GM18498 (cell line): ENCODE results near the gene HYAL4.

Source experiments
- ATAC-seq: cut with Tn5 transposase; IDR thresholded peaks from one replicate; pipeline ENCODE4 v1.9.1; 2021; ENCODE audit warnings: mild to moderate bottlenecking, moderate library complexity; ENCODE audit not compliant: unreplicated experiment

Gene HYAL4

GRCh38 chr7:123901101-123901500, 56.1 kb downstream of the HYAL4 start:
- ATAC-seq: no peak

GRCh38 chr7:123905714-123906113, 60.7 kb downstream of the HYAL4 start:
- no peak for ATAC-seq

GRCh38 chr7:123916240-123916724, 71.3 kb downstream of the HYAL4 start:
- ATAC-seq: no peak

- ATAC-seq: no peak
These were observed 72.9 kb downstream of the HYAL4 start for GRCh38 chr7:123917878-123918277.

GRCh38 chr7:123918309-123918708, 73.3 kb downstream of the HYAL4 start:
- ATAC-seq: no peak

- ATAC-seq: no peak
These were observed 78.6 kb downstream of the HYAL4 start for GRCh38 chr7:123923599-123923998.

GRCh38 chr7:123924941-123925340, 80.0 kb downstream of the HYAL4 start, which contains the start of gene SPAM1:
Gene SPAM1, plus strand, starts transcription at chr7:123925241. Its CDS starts 28,330 bp downstream, at chr7:123953571.
- ATAC-seq: no peak
